NCI-H2196 treated with DMSO at 0.1 percent for 48 hours (cell line): ENCODE measurements around the gene GON4L.
A peak's percentile ranks its signal among the peaks of the same experiment; 100 is the strongest.
"Not testable (repeated sequence)": the region's sequence is repeated elsewhere in the genome, so short reads cannot be mapped to it uniquely, and the experiment has no call there.

Experiments used
- DNase-seq: peaks from one replicate; lab custom pipeline; 2025; ENCODE audit not compliant: unreplicated experiment; lab: John Stamatoyannopoulos, UW

GON4L gene

GRCh38 chr1:155759966-155760630, 96.9 kb downstream of the GON4L start:
- no peak for DNase-seq

- not testable (repeated sequence) for DNase-seq
These were observed 98.0 kb downstream of the GON4L start for GRCh38 chr1:155759017-155759416.

GRCh38 chr1:155748141-155748540, 108.9 kb downstream of the GON4L start:
- DNase-seq: not testable (repeated sequence)

GRCh38 chr1:155747586-155747985, 109.4 kb downstream of the GON4L start:
- DNase-seq: not testable (repeated sequence)

GRCh38 chr1:155745284-155746228, 111.5 kb downstream of the GON4L start:
- DNase-seq: peak; percentile 69

GRCh38 chr1:155744711-155745283, 112.2 kb downstream of the GON4L start:
- no peak for DNase-seq

GRCh38 chr1:155741908-155742307, 115.1 kb downstream of the GON4L start:
- no peak for DNase-seq

- DNase-seq: no peak
These were observed 116.0 kb downstream of the GON4L start for GRCh38 chr1:155740995-155741394.

GRCh38 chr1:155729031-155729898, 127.7 kb downstream of the GON4L start:
- DNase-seq: no peak

GRCh38 chr1:155725142-155725541, 131.9 kb downstream of the GON4L start:
- DNase-seq: no peak

- DNase-seq: no peak
These were observed 137.3 kb downstream of the GON4L start for GRCh38 chr1:155719703-155720102.

- DNase-seq: not testable (repeated sequence)
These were observed 138.4 kb downstream of the GON4L start for GRCh38 chr1:155718524-155719115.

GRCh38 chr1:155717041-155717440, 140.0 kb downstream of the GON4L start:
- DNase-seq: no peak

GRCh38 chr1:155715777-155716176, 141.2 kb downstream of the GON4L start:
- no peak for DNase-seq

- not testable (repeated sequence) for DNase-seq
These were observed 142.0 kb downstream of the GON4L start for GRCh38 chr1:155715056-155715455.

GRCh38 chr1:155713075-155713474, 143.9 kb downstream of the GON4L start:
- no peak for DNase-seq

- not testable (repeated sequence) for DNase-seq
These were observed 144.4 kb downstream of the GON4L start for GRCh38 chr1:155712636-155713035.

GRCh38 chr1:155711457-155711856, 145.6 kb downstream of the GON4L start:
- not testable (repeated sequence) for DNase-seq

GRCh38 chr1:155709391-155709790, 147.6 kb downstream of the GON4L start:
- DNase-seq: no peak

- no peak for DNase-seq
These were observed 150.9 kb downstream of the GON4L start for GRCh38 chr1:155706139-155706538.
